Caco-2 (cell line): ENCODE results near the gene COL4A2. TPM values are rescaled to one million over a fixed set of nuclear protein-coding genes. Genes with fewer than 3 reads are reported as not detected.

Experiments
- BruUV-seq: library from RNA; stranded (reverse); fragments of 400-500 nt; replicated peaks from 2 replicates; lab custom pipeline; 2021; lab: Mats Ljungman, UMichigan
- CTCF ChIA-PET: fragments of 300-600 bp; sonication (Branson Sonifier 250); formaldehyde crosslinking; loops from one replicate; lab custom pipeline; 2022; ENCODE audit warnings: antibody characterized with exemption; lab: Charles Lee
- POLR2A ChIA-PET: fragments of 300-600 bp; sonication (Branson Sonifier 250); formaldehyde crosslinking; loops from one replicate; lab custom pipeline; 2022; ENCODE audit warnings: antibody characterized with exemption; lab: Charles Lee
- DNase-seq, 2 experiments: peaks; one replicate each; pipeline versions ENCODE4 v3.0.0 to v3.0.0-alpha.2; 2020 to 2022
- H3K27me3 ChIP-seq: replicated peaks from 2 replicates; pipeline ENCODE4 v1.6.0; 2011; ENCODE audit warnings: low read length; ENCODE audit not compliant: control insufficient read depth, insufficient read depth
- H3K36me3 ChIP-seq: 2 replicates; pipeline ENCODE4 v1.5.1; 2011; ENCODE audit warnings: low read length; ENCODE audit not compliant: control insufficient read depth, insufficient read depth
- H3K4me1 ChIP-seq: fragments of 250-450 bp; sonication (Bioruptor Pico); 2 replicates; pipeline ENCODE4 v1.5.1; 2020; ENCODE audit warnings: mild to moderate bottlenecking
- H3K4me3 ChIP-seq: 2 replicates; pipeline ENCODE4 v1.5.1; 2011; ENCODE audit warnings: low read depth, mild to moderate bottlenecking, control low read depth, low read length
- H3K9me3 ChIP-seq: fragments of 250-450 bp; sonication (Bioruptor Pico); 2 replicates; pipeline ENCODE4 v1.5.1; 2020; ENCODE audit warnings: mild to moderate bottlenecking, moderate library complexity
- H3K27ac Mint-ChIP-seq: one replicate; pipeline ENCODE4 v1.8.0; 2022; ENCODE audit warnings: mixed read lengths; ENCODE audit not compliant: unreplicated experiment
- H3K27me3 Mint-ChIP-seq: one replicate; pipeline ENCODE4 v1.8.0; 2022; ENCODE audit warnings: mixed read lengths; ENCODE audit not compliant: insufficient read depth, unreplicated experiment
- H3K36me3 Mint-ChIP-seq: one replicate; pipeline ENCODE4 v1.8.0; 2022; ENCODE audit warnings: mild to moderate bottlenecking, mixed read lengths; ENCODE audit not compliant: insufficient read depth, unreplicated experiment
- H3K4me1 Mint-ChIP-seq: one replicate; pipeline ENCODE4 v1.8.0; 2022; ENCODE audit warnings: low read depth, mixed read lengths; ENCODE audit not compliant: unreplicated experiment
- H3K4me3 Mint-ChIP-seq: one replicate; pipeline ENCODE4 v1.8.0; 2022; ENCODE audit warnings: mild to moderate bottlenecking, moderate library complexity, mixed read lengths; ENCODE audit not compliant: unreplicated experiment
- H3K9me3 Mint-ChIP-seq: one replicate; pipeline ENCODE4 v1.8.0; 2022; ENCODE audit warnings: mixed read lengths; ENCODE audit not compliant: unreplicated experiment
- CTCF ChIP-seq, 2 experiments: fragments of 200-600 bp in 1 of 2; IDR thresholded peaks; 1 replicate in 1 of 2; 2 replicates in 1 of 2; pipeline versions ENCODE4 v1.5.1 to v1.8.0; 2011 to 2022; ENCODE audit warnings: antibody characterized with exemption in 1 of 2, control low read depth in 1 of 2, inconsistent platforms in 1 of 2, low read depth in 1 of 2, low read length in 1 of 2, mild to moderate bottlenecking in 1 of 2, moderate library complexity in 1 of 2; ENCODE audit not compliant: insufficient read depth in 1 of 2, severe bottlenecking in 1 of 2, unreplicated experiment in 1 of 2
- intact Hi-C: fragments of 100-400 bp; cut with micrococcal nuclease; formaldehyde crosslinking; loops from one replicate; pipeline ENCODE4 v1.10.0; 2022; ENCODE audit not compliant: unreplicated experiment
- total RNA-seq: library from RNA; stranded (reverse); gene quantifications from 2 replicates; pipeline ENCODE4 v1.2.3, GENCODE V29; 2022

The COL4A2 gene
- total RNA-seq, 1 experiment from 2014 or later = 19.2 TPM

DNA sequence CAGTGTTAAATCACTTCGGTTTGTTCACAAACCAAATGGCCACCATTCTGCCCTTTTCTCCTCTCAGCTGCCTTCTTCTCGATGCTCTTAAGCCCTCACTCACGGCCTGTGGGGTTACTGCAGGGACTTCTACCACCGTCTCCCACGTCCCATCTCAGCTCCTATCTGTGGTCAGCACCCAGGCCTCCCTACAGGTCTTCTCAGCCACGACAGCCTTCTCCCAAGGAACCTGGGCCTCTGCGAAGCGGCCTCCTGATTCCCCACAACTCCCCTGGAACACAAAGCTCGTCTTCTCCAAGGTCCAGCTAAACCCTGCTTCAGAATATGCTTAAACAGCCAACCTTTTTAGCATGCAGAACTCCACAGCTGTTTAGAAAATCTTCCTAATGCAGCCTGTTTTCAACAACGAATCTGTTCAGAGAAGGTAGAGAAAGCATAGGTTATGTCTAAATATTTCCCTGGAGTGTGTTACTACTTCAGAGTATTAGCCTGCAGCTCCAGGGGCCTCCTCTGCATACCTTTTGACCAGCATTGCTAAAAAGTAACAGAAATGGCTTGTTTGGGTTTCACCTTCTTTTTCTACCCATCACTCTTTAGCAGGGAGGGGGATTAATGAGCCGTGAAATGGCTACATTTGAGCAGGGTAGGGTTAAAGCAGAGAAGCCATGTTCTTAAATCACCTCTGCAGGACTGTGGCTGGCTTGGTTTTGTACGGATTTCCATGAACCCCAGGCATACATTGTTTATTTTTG lies 104.0 kb downstream of the COL4A2 start:
- no peak for TF ChIP-seq CTCF (IDR thresholded peaks at IDR 0.05; ENCODE audit: insufficient read depth in 1 of 2, low read depth in 1 of 2, low read length in 1 of 2, severe bottlenecking in 1 of 2, unreplicated experiment in 1 of 2)

DNA sequence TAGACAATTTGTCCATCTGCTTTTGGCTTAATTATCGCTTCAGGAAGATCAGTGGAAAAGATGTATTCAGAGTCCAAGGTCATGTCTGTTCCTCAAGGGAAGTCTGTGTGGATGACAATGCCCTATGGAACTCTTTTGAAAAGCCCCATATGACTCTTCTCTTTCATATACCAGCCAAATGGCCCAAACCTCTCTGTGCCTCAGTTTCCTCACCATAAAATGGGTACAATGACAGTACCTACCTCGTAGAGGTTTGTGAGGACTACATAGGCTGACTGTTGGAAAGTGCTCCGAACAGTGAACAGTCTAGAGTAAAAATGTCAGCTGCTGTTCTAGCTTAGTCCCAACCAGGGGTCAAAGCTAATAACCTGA lies 104.6 kb downstream of the COL4A2 start:
- H3K36me3 ChIP-seq = no peaks in the 10 kb centered on the region
- Mint-ChIP-seq H3K36me3 (no peaks in the 10 kb centered on the region), H3K4me3 (no peak overlapping the region), H3K9me3 (no peaks in the 10 kb centered on the region), H3K27me3 (no peaks in the 10 kb centered on the region), H3K27ac (no peak overlapping the region), H3K4me1 (peaks cover 12% of the 10 kb centered on the region)
- no peak for DNase-seq
- H3K9me3 ChIP-seq = no peaks in the 10 kb centered on the region
- intact Hi-C loops = loop anchor here (1.0 to 2.0 kb wide), 5 partner anchors 37 to 273 kb away; no protein-coding TSS in a partner anchor
- no peak overlapping the region for H3K4me3 ChIP-seq
- no TSS peak for BruUV-seq
- ChIA-PET POLR2A (no interaction called here), CTCF (interaction anchor here (0.7 to 1.6 kb wide), 6 partner anchors 19 to 190 kb away, joined by 3 to 8 read pairs (median 4); no protein-coding TSS in a partner anchor)
- no peaks in the 10 kb centered on the region for H3K27me3 ChIP-seq
- TF ChIP-seq CTCF (IDR thresholded peaks at IDR 0.05; ENCODE audit: insufficient read depth in 1 of 2, low read depth in 1 of 2, low read length in 1 of 2, severe bottlenecking in 1 of 2, unreplicated experiment in 1 of 2) = no peak
- peaks cover 13% of the 10 kb centered on the region for H3K4me1 ChIP-seq

More for the DNA sequence above, 104.0 kb downstream of the COL4A2 start:
- no peaks in the 10 kb centered on the region for H3K9me3 Mint-ChIP-seq
- Histone ChIP-seq H3K4me1 (peaks cover 13% of the 10 kb centered on the region), H3K36me3 (no peaks in the 10 kb centered on the region), H3K4me3 (no peak overlapping the region), H3K27me3 (no peaks in the 10 kb centered on the region), H3K9me3 (no peaks in the 10 kb centered on the region)
- BruUV-seq = no TSS peak
- ChIA-PET CTCF (interaction anchor here (1.0 to 1.6 kb wide), 3 partner anchors 98 to 190 kb away, joined by 3 to 8 read pairs (median 6); no protein-coding TSS in a partner anchor), POLR2A (no interaction called here)
- peaks cover 12% of the 10 kb centered on the region for H3K4me1 Mint-ChIP-seq
- H3K4me3 Mint-ChIP-seq = no peak overlapping the region
- H3K36me3 Mint-ChIP-seq = no peaks in the 10 kb centered on the region
- intact Hi-C loops = no loop called here
- no peaks in the 10 kb centered on the region for H3K27me3 Mint-ChIP-seq
- DNase-seq = no peak
- no peak overlapping the region for H3K27ac Mint-ChIP-seq

GRCh38 chr13:110412132-110412914 lies 105.2 kb downstream of the COL4A2 start:
- ChIA-PET POLR2A (no interaction called here), CTCF (interaction anchor here (0.6 to 1.6 kb wide), 7 partner anchors 18 to 191 kb away, joined by 3 to 8 read pairs (median 4); no protein-coding TSS in a partner anchor)
- Histone ChIP-seq H3K4me1 (peaks cover 13% of the 10 kb centered on the region), H3K27me3 (no peaks in the 10 kb centered on the region), H3K36me3 (no peaks in the 10 kb centered on the region), H3K9me3 (no peaks in the 10 kb centered on the region), H3K4me3 (no peak overlapping the region)
- peak; percentile 80 to 88 for DNase-seq
- Mint-ChIP-seq H3K9me3 (no peaks in the 10 kb centered on the region), H3K27me3 (no peaks in the 10 kb centered on the region), H3K4me3 (no peak overlapping the region), H3K36me3 (no peaks in the 10 kb centered on the region), H3K4me1 (peaks cover 12% of the 10 kb centered on the region), H3K27ac (peak overlapping the region; percentile 83)
- peak; percentile 94 for TF ChIP-seq CTCF (IDR thresholded peaks at IDR 0.05; ENCODE audit: insufficient read depth in 1 of 2, low read depth in 1 of 2, low read length in 1 of 2, severe bottlenecking in 1 of 2, unreplicated experiment in 1 of 2)
- intact Hi-C loops = loop anchor here (1.0 to 2.0 kb wide), 5 partner anchors 36 to 274 kb away; no protein-coding TSS in a partner anchor
- BruUV-seq = no TSS peak
